Left kidney (tissue), 2 donors: ENCODE data around the gene FAM131B. TPM values are rescaled to one million over a fixed set of nuclear protein-coding genes. Genes with fewer than 3 reads are reported as not detected.
A peak's percentile ranks its signal among the peaks of the same experiment; 100 is the strongest.

Source experiments
- DNase-seq: peaks from one replicate; pipeline ENCODE4 v3.0.0-alpha.2; 2013
- polyA plus RNA-seq: library from polyadenylated mRNA; unstranded; fragments of 120-200 nt; gene quantifications from one replicate; pipeline ENCODE4 v1.2.1, GENCODE V29; 2013; ENCODE audit not compliant: insufficient read length

Gene FAM131B
- polyA plus RNA-seq, 1 donor: 2.1 TPM

GRCh38 chr7:143359771-143360353 lies 2.7 kb downstream of the FAM131B start:
- DNase-seq: no peak

GRCh38 chr7:143358626-143359025 lies 3.9 kb downstream of the FAM131B start:
- no peak for DNase-seq

GRCh38 chr7:143356414-143357050 lies 6.0 kb downstream of the FAM131B start:
- DNase-seq: no peak

GRCh38 chr7:143355450-143356385 lies 6.8 kb downstream of the FAM131B start:
- no peak for DNase-seq

GRCh38 chr7:143354965-143355364 lies 7.5 kb downstream of the FAM131B start:
- no peak for DNase-seq

GRCh38 chr7:143354376-143354775 lies 8.1 kb downstream of the FAM131B start:
- no peak for DNase-seq

GRCh38 chr7:143352531-143353002 lies 9.9 kb downstream of the FAM131B start:
- no peak for DNase-seq

GRCh38 chr7:143351574-143351973 lies 10.9 kb downstream of the FAM131B start:
- no peak for DNase-seq

- DNase-seq: no peak
Observed at GRCh38 chr7:143351060-143351459, 11.5 kb downstream of the FAM131B start.

- no peak for DNase-seq
Observed at GRCh38 chr7:143347950-143348349, 14.6 kb downstream of the FAM131B start.

GRCh38 chr7:143346018-143346417 lies 16.5 kb downstream of the FAM131B start:
- DNase-seq: no peak

GRCh38 chr7:143345428-143345900 lies 17.0 kb downstream of the FAM131B start:
- peak; percentile 59 for DNase-seq

GRCh38 chr7:143343596-143343995 lies 18.9 kb downstream of the FAM131B start:
- no peak for DNase-seq

GRCh38 chr7:143341842-143342241 lies 20.7 kb downstream of the FAM131B start:
- no peak for DNase-seq

- DNase-seq: no peak
Observed at GRCh38 chr7:143337216-143337615, 25.3 kb downstream of the FAM131B start.

GRCh38 chr7:143334244-143334643 lies 28.3 kb downstream of the FAM131B start:
- DNase-seq: no peak

- DNase-seq: no peak
Observed at GRCh38 chr7:143331179-143331801, 31.2 kb downstream of the FAM131B start.

GRCh38 chr7:143329471-143330170 lies 32.9 kb downstream of the FAM131B start:
- no peak for DNase-seq

GRCh38 chr7:143327903-143328302 lies 34.6 kb downstream of the FAM131B start:
- no peak for DNase-seq

- no peak for DNase-seq
Observed at GRCh38 chr7:143325240-143325639, 37.3 kb downstream of the FAM131B start.

- no peak for DNase-seq
Observed at GRCh38 chr7:143323653-143324052, 38.9 kb downstream of the FAM131B start.
